Fibroblast of lung (primary cell): ENCODE results near the gene PCSK9. TPM values are rescaled to one million over a fixed set of nuclear protein-coding genes. Genes with fewer than 3 reads are reported as not detected.

Source experiments
- DNase-seq, 2 donors: peaks; one replicate each; pipeline versions ENCODE4 v3.0.0 to v3.0.0-alpha.2; 2010; ENCODE audit warnings: low read depth in 2 of 2
- H2AFZ ChIP-seq: 2 replicates; pipeline ENCODE4 v1.5.1; 2012; ENCODE audit warnings: low read length, control low read depth, inconsistent platforms
- H3K27ac ChIP-seq: 2 replicates; pipeline ENCODE4 v1.5.1; 2011; ENCODE audit warnings: low read length, control low read depth; ENCODE audit not compliant: insufficient read depth
- H3K27me3 ChIP-seq: 2 replicates; pipeline ENCODE4 v1.5.1; 2011; ENCODE audit warnings: mild to moderate bottlenecking, low read length; ENCODE audit not compliant: control insufficient read depth, insufficient read depth
- H3K36me3 ChIP-seq: 2 replicates; pipeline ENCODE4 v1.5.1; 2011; ENCODE audit warnings: low read length; ENCODE audit not compliant: control insufficient read depth, insufficient read depth
- H3K4me1 ChIP-seq: 2 replicates; pipeline ENCODE4 v1.5.1; 2011; ENCODE audit warnings: low read length; ENCODE audit not compliant: control insufficient read depth, insufficient read depth; ENCODE audit errors: extremely low read depth
- H3K4me2 ChIP-seq: 2 replicates; pipeline ENCODE4 v1.5.1; 2011; ENCODE audit warnings: low read length, control low read depth; ENCODE audit not compliant: insufficient read depth; ENCODE audit errors: extremely low read depth
- H3K4me3 ChIP-seq, 4 experiments: fragments of 200-600 bp in 1 of 4; sonication (generic) in 1 of 4; replicated peaks in 1 of 4; 2 replicates each; pipeline ENCODE4 v1.5.1; 2011 to 2016; ENCODE audit warnings: low read length in 4 of 4, low read depth in 3 of 4, mild to moderate bottlenecking in 3 of 4, control low read depth in 2 of 4, inconsistent platforms in 1 of 4, mixed read lengths in 1 of 4; ENCODE audit not compliant: insufficient read depth in 1 of 4; ENCODE audit errors: control extremely low read depth in 1 of 4
- H3K79me2 ChIP-seq: 2 replicates; pipeline ENCODE4 v1.5.1; 2012; ENCODE audit warnings: mild to moderate bottlenecking, low read length, inconsistent platforms; ENCODE audit not compliant: control insufficient read depth, insufficient read depth
- H3K9ac ChIP-seq: 2 replicates; pipeline ENCODE4 v1.5.1; 2011; ENCODE audit warnings: mild to moderate bottlenecking, low read length, control low read depth; ENCODE audit not compliant: insufficient read depth
- H3K9me3 ChIP-seq: 2 replicates; pipeline ENCODE4 v1.5.1; 2012; ENCODE audit warnings: low read depth, low read length; ENCODE audit not compliant: control insufficient read depth, insufficient read depth
- H4K20me1 ChIP-seq: 2 replicates; pipeline ENCODE4 v1.5.1; 2011; ENCODE audit warnings: low read length; ENCODE audit not compliant: control insufficient read depth, insufficient read depth; ENCODE audit errors: extremely low read depth
- CTCF ChIP-seq, 2 donors: IDR thresholded peaks in 1 of 2; conservative IDR thresholded peaks in 1 of 2; 1 replicate in 1 of 2; 2 replicates in 1 of 2; pipeline ENCODE4 v1.5.1; 2011 to 2012; ENCODE audit warnings: low read length in 2 of 2, control low read depth in 1 of 2, inconsistent platforms in 1 of 2, low read depth in 1 of 2, mild to moderate bottlenecking in 1 of 2
- EZH2 ChIP-seq: IDR thresholded peaks from 2 replicates; pipeline ENCODE4 v1.5.1; 2012; ENCODE audit warnings: low read length, control low read depth, mild to moderate bottlenecking; ENCODE audit errors: missing control alignments
- polyA plus RNA-seq, 2 donors: library from polyadenylated mRNA; depleted of rRNA in 1 of 2; stranded (reverse) in 1 of 2; unstranded in 1 of 2; fragments of >200 nt; gene quantifications; 2 replicates each; pipeline ENCODE4 v1.2.1, GENCODE V29; 2011 to 2012; ENCODE audit warnings: missing spikeins in 1 of 2
- total RNA-seq: library from RNA; depleted of rRNA; stranded (reverse); fragments of >200 nt; gene quantifications from 2 replicates; pipeline ENCODE4 v1.2.1, GENCODE V29; 2014

The PCSK9 gene
- total and polyA plus RNA-seq, 2 donors (not counting 1 experiment from before 2014, with no cell fraction given) = 0.70 to 2.0 TPM

GRCh38 chr1:55056632-55056992 lies 17.3 kb downstream of the PCSK9 start:
- H3K9me3 ChIP-seq = no peaks in the 10 kb centered on the region
- no peaks in the 10 kb centered on the region for H3K4me1 ChIP-seq
- DNase-seq = no peak
- no peaks in the 10 kb centered on the region for H3K79me2 ChIP-seq
- H3K36me3 ChIP-seq = no peaks in the 10 kb centered on the region
- H3K4me2 ChIP-seq = no peak overlapping the region
- peaks cover 2% of the 10 kb centered on the region for H3K27me3 ChIP-seq
- TF ChIP-seq EZH2 = no peak
- TF ChIP-seq CTCF (conservative IDR thresholded peaks at IDR 0.05 in 1 of 2, IDR thresholded peaks at IDR 0.05 in 1 of 2; ENCODE audit: low read depth in 1 of 2, low read length in 2 of 2) = no peak
- no peak overlapping the region for H3K4me3 ChIP-seq
- H4K20me1 ChIP-seq = no peaks in the 10 kb centered on the region
- no peak overlapping the region for H3K9ac ChIP-seq
- no peak overlapping the region for H3K27ac ChIP-seq
- no peak overlapping the region for H2AFZ ChIP-seq

- Histone ChIP-seq H3K9me3 (no peaks in the 10 kb centered on the region), H2AFZ (no peak overlapping the region), H3K4me2 (no peak overlapping the region), H3K9ac (no peak overlapping the region), H4K20me1 (no peaks in the 10 kb centered on the region), H3K4me3 (no peak overlapping the region), H3K4me1 (no peaks in the 10 kb centered on the region), H3K79me2 (no peaks in the 10 kb centered on the region), H3K36me3 (no peaks in the 10 kb centered on the region), H3K27ac (no peak overlapping the region), H3K27me3 (peaks cover 2% of the 10 kb centered on the region)
- TF ChIP-seq EZH2 (no peak), CTCF (conservative IDR thresholded peaks at IDR 0.05 in 1 of 2, IDR thresholded peaks at IDR 0.05 in 1 of 2; ENCODE audit: low read depth in 1 of 2, low read length in 2 of 2) (no peak)
- DNase-seq = no peak
These were observed 18.1 kb downstream of the PCSK9 start for GRCh38 chr1:55057270-55057955.

GRCh38 chr1:55057956-55058298 lies 18.6 kb downstream of the PCSK9 start:
- Histone ChIP-seq H3K4me3 (no peak overlapping the region), H3K4me1 (no peaks in the 10 kb centered on the region), H3K27me3 (peaks cover 2% of the 10 kb centered on the region), H4K20me1 (no peaks in the 10 kb centered on the region), H3K9ac (no peak overlapping the region), H3K9me3 (no peaks in the 10 kb centered on the region), H3K27ac (no peak overlapping the region), H3K79me2 (no peaks in the 10 kb centered on the region), H3K36me3 (no peaks in the 10 kb centered on the region), H2AFZ (no peak overlapping the region), H3K4me2 (no peak overlapping the region)
- no peak for DNase-seq
- TF ChIP-seq EZH2 (no peak), CTCF (conservative IDR thresholded peaks at IDR 0.05 in 1 of 2, IDR thresholded peaks at IDR 0.05 in 1 of 2; ENCODE audit: low read depth in 1 of 2, low read length in 2 of 2) (no peak)
